Brain microvascular endothelial cell (primary cell): ENCODE measurements around the gene BCL2.

Experiments used
- DNase-seq: peaks from one replicate; pipeline ENCODE4 v3.0.0-alpha.2; 2020
- H3K27ac ChIP-seq: fragments of 250-450 bp; sonication (Bioruptor Pico); 2 replicates; pipeline ENCODE4 v1.5.1; 2020; ENCODE audit warnings: mild to moderate bottlenecking, moderate library complexity
- H3K27me3 ChIP-seq: fragments of 250-450 bp; sonication (Bioruptor Pico); replicated peaks from 2 replicates; pipeline ENCODE4 v1.5.1; 2020; ENCODE audit warnings: mild to moderate bottlenecking
- H3K36me3 ChIP-seq: fragments of 250-450 bp; sonication (Bioruptor Pico); replicated peaks from 2 replicates; pipeline ENCODE4 v1.5.1; 2020; ENCODE audit warnings: mild to moderate bottlenecking
- H3K4me3 ChIP-seq: 2 replicates; pipeline ENCODE4 v1.5.1; 2011; ENCODE audit warnings: low read depth, mild to moderate bottlenecking, control low read depth, low read length, moderate library complexity
- CTCF ChIP-seq: IDR thresholded peaks from 2 replicates; pipeline ENCODE4 v1.5.1; 2011; ENCODE audit warnings: low read depth, mild to moderate bottlenecking, moderate library complexity, low read length, control low read depth, inconsistent platforms; ENCODE audit errors: missing control alignments
- in situ Hi-C: cut with HindIII; loops from 2 replicates; pipeline ENCODE4 v1.10.0; 2017; ENCODE audit warnings: low sequenced_read_pairs, low pct_ligation_motif_present

Gene BCL2

DNA sequence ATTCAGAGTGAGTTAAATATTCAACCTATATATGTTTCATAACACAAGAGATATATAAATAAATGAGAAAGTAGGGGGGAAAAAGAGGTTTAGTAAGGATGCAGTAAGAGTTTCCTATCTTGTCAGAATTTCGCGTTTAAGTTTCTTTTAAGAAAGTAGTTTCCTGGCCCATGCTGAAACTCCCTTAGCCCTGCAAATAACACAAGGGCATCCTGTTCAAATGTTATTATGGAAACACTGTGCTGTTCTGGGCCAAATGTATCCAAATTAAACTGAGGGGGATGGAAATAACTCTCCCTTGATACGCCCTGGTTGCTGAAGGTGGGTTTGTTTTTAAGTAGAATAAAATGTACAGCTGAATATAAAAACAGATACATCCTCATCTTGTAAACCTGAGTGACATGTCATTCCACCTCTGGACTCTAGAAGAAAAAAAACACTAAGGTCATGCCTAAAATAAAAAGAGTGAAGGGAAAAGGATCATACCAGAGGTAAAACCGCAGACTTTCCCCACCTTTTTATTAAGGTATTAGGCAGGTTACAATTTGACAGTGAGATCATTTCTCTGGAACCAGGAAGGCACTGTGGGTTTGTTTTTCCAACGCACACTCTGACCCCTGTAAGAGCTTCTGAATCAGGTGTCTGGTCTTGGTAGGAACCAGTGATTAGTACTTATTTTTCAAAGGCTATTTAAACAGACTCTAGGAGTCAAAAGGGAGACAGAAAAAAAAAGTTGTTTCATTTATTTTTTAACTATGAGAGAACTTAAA, 16.7 kb downstream of the BCL2 start:
- TF ChIP-seq CTCF: no peak
- Histone ChIP-seq H3K36me3 (no peaks in the 10 kb centered on the region), H3K4me3 (no peak overlapping the region), H3K27ac (no peak overlapping the region), H3K27me3 (no peaks in the 10 kb centered on the region)
- in situ Hi-C loops: no loop called here
- DNase-seq: no peak

DNA sequence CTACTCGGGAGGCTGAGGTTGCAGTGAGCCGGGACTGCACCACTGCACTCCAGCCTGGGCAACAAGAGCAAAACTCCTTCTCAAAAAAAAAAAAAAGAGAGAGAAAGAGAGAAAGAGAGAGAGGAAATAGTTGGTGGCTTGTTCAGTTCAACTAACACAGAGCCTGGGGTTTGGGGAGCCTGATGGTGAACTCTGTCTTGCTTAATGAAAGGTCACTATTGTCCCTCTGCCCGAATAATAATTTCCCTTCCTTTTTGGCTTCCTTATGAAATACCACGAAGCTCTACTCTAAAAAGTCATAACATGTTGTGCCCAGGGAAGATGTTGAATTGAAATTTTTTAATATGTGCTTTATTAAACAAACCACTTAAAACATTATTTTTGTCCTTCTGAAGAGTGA, 17.3 kb downstream of the BCL2 start:
- no peak for TF ChIP-seq CTCF
- H3K27me3 ChIP-seq: no peaks in the 10 kb centered on the region
- H3K4me3 ChIP-seq: no peak overlapping the region
- in situ Hi-C loops: no loop called here
- no peaks in the 10 kb centered on the region for H3K36me3 ChIP-seq
- DNase-seq: no peak
- no peak overlapping the region for H3K27ac ChIP-seq

GRCh38 chr18:63301434-63301833, 18.1 kb downstream of the BCL2 start:
- H3K36me3 ChIP-seq: no peaks in the 10 kb centered on the region
- DNase-seq: peak; percentile 8
- H3K27ac ChIP-seq: no peak overlapping the region
- no peak for TF ChIP-seq CTCF
- H3K27me3 ChIP-seq: no peaks in the 10 kb centered on the region
- H3K4me3 ChIP-seq: no peak overlapping the region
- in situ Hi-C loops: no loop called here

DNA sequence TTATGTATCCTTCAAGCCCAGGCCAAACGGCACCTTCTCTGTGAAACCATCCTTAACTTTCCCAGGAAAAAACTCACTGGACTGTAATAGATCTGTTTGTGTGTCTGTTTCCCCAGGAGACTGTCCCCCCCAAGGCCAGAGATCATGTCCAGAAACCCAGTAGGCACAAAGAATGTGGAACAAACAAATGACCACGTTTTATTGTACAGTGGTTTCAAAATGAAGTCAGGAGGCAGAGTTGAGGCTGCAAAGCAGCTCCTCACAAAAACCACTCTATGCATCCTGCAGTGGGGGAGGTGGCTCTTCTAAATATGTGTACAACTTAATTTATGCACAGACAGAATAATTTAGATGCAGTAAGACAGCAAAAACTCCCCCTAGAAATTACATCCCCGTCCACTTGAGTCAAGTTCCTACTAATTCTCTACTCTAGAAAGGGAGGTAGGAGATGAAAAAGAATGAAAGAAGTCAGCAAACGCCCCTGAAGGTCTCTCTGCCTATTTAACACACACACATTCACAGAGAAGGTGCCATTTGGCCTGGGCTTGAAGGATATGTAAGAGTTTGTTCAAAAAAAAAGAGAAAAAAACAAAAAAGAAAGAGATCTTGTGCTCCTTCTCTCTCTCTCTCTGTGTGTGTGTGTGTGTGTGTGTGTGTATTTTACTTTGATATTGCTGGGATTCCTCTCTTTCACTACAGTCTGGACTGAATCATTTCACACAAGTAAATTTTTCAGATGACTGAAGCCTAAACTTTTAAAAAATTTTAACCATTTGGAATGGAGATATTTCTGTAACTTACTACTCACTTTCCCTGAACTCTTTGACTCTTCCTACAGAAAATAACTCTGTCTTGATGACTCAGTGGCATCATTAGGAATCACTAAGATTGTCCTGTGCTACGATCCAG, 19.5 kb downstream of the BCL2 start:
- no peak for TF ChIP-seq CTCF
- in situ Hi-C loops: no loop called here
- H3K27ac ChIP-seq: no peak overlapping the region
- H3K4me3 ChIP-seq: no peak overlapping the region
- no peaks in the 10 kb centered on the region for H3K27me3 ChIP-seq
- DNase-seq: peak; percentile 46
- no peaks in the 10 kb centered on the region for H3K36me3 ChIP-seq

DNA sequence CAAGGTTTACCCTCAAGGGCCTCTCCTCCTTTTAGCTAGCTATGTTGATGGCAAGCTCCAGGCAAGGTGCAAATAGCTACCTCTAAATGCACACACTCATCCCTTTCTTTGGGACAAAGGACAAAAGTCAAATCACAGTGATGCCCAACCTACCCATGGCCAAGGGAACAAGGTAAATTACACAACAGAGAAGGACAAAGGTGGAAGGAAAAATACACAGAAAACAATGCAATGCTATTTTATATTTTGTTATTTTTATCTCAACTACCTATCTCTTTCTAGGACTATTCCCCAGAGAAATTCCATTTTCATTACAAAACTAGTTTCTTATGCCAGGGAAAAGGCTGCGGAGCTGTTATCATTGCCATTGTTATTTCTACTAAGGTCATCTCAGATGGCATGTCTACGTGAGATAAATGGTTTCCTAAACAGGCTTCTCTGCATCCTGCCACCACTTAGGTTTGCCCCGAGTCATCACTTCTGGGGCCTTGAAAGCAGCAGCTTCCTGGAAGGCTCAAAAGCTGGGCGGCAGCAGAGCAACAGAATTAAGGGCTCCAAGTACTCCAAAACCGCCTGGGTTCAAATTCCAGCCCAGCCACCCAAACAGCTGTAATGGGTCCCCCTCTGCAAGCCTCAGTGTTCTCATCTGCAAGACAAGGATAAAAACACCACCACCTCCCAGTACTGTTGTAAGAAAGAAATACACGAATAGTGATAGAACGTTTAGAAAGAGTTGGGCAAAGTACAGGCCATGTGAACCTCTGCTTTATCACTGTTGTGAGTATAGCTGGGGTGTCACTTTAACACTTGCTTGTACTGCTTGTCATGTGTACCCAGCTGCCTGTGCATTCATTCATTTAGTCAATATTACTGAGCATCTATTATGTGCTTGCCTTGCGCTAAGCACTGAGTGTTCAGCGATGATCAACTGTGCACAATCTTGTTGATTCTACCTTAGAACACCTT, 20.9 kb downstream of the BCL2 start:
- Histone ChIP-seq H3K4me3 (no peak overlapping the region), H3K36me3 (no peaks in the 10 kb centered on the region), H3K27me3 (no peaks in the 10 kb centered on the region), H3K27ac (no peak overlapping the region)
- no peak for DNase-seq
- in situ Hi-C loops: no loop called here
- no peak for TF ChIP-seq CTCF
